HL-60/S4 (cell line): ENCODE results near the gene CEP128.

Experiments
- in situ Hi-C: fragments of 300-500 bp; cut with MboI; formaldehyde crosslinking; loops from 2 replicates; pipeline ENCODE4 v1.14.3; 2022; ENCODE audit warnings: low sequenced_read_pairs

Gene CEP128

GRCh38 chr14:80624581-80624980, 317.0 kb downstream of the CEP128 start:
- in situ Hi-C loops: no loop called here

- in situ Hi-C loops: no loop called here
Observed at GRCh38 chr14:80621701-80622100, 319.8 kb downstream of the CEP128 start.

- in situ Hi-C loops: no loop called here
Observed at GRCh38 chr14:80620434-80620833, 321.1 kb downstream of the CEP128 start.

GRCh38 chr14:80618751-80619329, 322.7 kb downstream of the CEP128 start:
- in situ Hi-C loops: no loop called here

GRCh38 chr14:80615831-80616230, 325.7 kb downstream of the CEP128 start:
- in situ Hi-C loops: no loop called here

- in situ Hi-C loops: no loop called here
Observed at GRCh38 chr14:80609055-80609454, 332.5 kb downstream of the CEP128 start.

- in situ Hi-C loops: no loop called here
Observed at GRCh38 chr14:80608563-80608962, 333.0 kb downstream of the CEP128 start.

- in situ Hi-C loops: no loop called here
Observed at GRCh38 chr14:80607430-80608190, 333.9 kb downstream of the CEP128 start.

GRCh38 chr14:80606347-80606772, 335.2 kb downstream of the CEP128 start:
- in situ Hi-C loops: no loop called here

- in situ Hi-C loops: no loop called here
Observed at GRCh38 chr14:80605536-80605935, 336.0 kb downstream of the CEP128 start.

GRCh38 chr14:80602946-80603345, 338.6 kb downstream of the CEP128 start:
- in situ Hi-C loops: no loop called here

GRCh38 chr14:80587096-80587724, 354.3 kb downstream of the CEP128 start:
- in situ Hi-C loops: no loop called here

GRCh38 chr14:80586131-80586530, 355.4 kb downstream of the CEP128 start:
- in situ Hi-C loops: no loop called here

- in situ Hi-C loops: no loop called here
Observed at GRCh38 chr14:80585506-80585835, 356.1 kb downstream of the CEP128 start.

- in situ Hi-C loops: no loop called here
Observed at GRCh38 chr14:80584744-80585505, 356.6 kb downstream of the CEP128 start.

- in situ Hi-C loops: no loop called here
Observed at GRCh38 chr14:80577599-80577998, 363.9 kb downstream of the CEP128 start.

GRCh38 chr14:80576401-80576800, 365.1 kb downstream of the CEP128 start:
- in situ Hi-C loops: no loop called here

- in situ Hi-C loops: no loop called here
Observed at GRCh38 chr14:80575763-80576162, 365.8 kb downstream of the CEP128 start.

GRCh38 chr14:80572666-80573065, 368.9 kb downstream of the CEP128 start:
- in situ Hi-C loops: no loop called here

- in situ Hi-C loops: no loop called here
Observed at GRCh38 chr14:80570930-80571298, 370.6 kb downstream of the CEP128 start.

- in situ Hi-C loops: no loop called here
Observed at GRCh38 chr14:80567905-80568536, 373.5 kb downstream of the CEP128 start.
